GM21576 (cell line): Measurements from ENCODE around the gene DSCAML1.

Source experiments
- ATAC-seq: cut with Tn5 transposase; IDR thresholded peaks from one replicate; pipeline ENCODE4 v1.9.1; 2021; ENCODE audit warnings: mild to moderate bottlenecking, moderate library complexity; ENCODE audit not compliant: unreplicated experiment

Gene DSCAML1

DNA sequence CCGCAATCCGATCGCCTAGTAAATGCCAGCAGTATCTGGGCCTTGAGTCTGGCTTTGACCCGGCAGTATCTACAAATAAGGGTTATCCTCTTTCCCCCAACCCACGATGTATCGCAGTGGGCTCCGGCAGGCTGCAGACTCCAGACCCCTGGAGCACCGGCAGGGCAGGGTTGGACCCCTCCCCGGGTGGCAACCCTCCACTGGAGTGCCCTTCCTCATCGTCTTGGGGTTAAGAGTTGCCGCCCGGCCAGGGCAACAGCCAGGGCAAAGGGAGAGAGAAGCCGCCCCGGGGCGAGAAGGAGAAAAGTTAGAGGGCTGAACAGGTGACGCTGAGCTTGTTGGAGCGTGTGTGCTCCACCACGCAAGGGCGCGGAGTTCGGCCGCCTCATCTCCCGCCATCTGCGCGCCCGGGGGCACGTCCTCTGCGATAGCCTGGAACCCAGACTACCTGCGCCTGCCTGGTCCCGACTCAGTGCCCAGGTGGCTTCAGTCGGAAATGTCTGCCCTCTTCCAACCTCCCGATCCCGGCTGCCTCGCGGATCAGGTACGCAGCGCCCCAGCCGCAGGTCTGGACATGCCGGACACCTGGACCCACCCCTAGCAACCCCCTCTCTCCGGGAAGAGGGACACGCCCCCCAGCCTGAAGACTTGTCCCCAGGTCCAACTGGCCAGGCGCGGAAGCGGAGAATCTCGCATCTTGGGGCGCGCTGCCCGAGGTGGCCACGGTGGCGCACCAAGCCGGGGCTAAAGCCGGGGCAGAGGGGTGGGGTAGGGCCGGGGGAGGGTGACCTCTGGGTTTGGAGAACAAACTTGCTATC lies 1.2 kb downstream of the DSCAML1 start:
- no peak for ATAC-seq

DNA sequence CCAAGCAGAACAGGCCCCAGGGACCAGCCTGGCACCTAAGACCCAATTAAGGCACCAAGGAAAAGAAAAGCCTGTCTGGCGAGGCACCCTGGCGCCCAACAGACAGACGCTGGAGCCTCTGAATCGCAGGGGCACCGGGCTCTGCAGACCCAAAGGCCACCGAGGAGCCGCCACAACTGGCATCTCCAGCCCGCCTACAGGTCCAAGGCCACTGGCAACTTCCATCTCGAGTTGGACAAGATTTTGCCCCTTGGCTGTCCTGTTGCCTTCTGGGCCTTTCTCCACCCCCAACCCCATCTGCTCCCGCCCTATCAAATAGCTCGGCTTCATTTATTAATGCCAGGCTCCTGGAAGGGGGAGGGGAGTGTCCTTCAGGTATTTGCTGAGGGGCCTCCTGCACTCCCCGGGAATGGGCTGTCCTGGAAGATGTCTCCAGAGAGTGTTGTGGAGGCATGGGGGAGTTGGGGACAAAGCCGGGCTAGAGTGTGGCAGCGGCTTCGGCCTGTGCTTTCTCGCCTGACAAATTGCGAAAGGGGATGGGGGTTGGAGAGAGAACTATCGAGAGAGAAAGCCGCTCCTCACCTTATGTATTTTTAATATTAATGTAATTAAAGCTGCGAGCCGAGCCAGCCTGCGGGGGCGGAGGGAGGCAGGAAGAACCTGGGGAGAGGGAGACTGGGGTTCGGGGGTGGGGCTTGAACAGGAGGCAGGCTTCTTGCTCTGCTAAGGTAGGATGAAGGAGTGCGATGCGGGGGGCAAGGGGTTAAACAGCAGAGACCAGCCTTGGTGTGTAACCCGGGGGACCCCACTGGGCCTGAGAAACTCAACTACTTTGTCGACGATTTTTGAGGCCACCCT lies 2.0 kb downstream of the DSCAML1 start:
- no peak for ATAC-seq

DNA sequence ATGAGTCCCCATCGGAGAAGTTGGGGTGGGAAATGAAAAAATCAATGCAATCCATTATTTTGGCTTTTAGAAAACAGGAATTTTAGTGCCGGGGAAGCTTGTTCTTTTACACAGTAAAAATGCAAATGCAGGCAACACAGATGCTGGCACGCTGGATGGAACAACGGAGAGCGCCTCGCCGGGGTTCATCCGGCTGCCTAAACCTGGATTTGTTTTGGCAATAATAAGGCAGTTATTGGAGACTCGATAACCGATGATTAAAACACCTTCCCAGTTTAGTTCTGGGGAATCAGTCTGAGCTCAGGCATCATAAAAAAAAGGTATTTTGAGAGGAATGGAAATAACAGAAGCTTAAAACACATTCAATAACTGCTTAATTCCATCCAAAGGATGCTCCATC lies 2.9 kb downstream of the DSCAML1 start:
- no peak for ATAC-seq

DNA sequence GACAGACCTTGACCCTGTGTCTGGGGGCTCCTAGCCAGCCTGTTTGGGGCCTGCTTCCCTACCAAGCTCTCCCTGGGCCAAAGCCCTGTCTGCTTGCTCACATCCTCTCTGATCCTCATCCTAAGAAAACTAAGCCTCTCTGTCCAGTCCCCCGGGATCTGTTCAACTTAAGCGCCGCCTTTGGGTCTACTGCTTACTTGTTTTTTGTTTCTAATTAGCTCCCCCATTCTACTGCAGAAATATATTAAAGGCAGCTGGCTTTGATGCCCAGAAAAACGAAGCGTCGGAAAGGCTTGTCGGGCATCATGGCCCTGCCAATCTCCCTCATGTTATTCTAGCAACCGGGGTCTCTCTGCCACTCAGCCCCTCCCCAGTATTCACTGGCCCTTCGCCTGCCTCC lies 3.4 kb downstream of the DSCAML1 start:
- no peak for ATAC-seq

DNA sequence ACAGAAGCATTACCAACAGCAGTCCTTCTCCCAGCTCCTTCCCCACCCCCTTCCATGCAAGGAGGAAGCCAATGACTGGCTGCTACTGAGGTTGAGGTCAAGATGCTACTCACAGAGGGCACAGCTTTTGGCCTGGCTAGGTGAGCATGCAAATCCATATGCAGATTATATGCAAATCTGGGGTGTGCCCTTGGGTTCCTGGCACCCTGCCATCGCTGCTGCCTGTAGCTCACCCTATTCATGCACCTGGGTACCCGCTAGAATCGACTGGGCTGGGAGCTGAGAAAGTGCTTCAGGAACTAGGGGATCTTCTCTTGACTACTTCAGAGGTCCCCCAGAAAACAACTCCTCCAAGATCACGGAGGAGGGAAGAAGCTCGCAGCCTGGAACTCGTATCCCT lies 4.0 kb downstream of the DSCAML1 start:
- no peak for ATAC-seq

DNA sequence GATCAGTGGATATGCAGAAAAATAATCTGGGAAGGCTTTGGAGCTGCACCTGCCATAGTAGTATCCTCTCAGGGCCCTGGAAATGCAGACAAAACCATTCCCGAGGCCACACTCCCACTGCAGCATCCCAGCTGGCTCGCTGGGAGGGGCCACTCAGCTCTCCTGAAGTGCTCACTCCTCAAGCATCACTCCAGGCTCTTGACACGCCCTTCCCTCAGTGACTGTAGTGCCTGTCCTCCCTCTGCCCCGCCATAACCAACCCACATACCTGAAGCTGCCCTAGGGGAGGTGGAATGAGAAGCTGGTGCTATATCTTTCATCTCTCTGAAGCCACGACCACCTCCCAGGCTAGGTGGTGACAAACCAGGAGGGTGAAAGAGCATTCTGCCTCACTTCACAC lies 4.8 kb downstream of the DSCAML1 start:
- ATAC-seq: no peak

DNA sequence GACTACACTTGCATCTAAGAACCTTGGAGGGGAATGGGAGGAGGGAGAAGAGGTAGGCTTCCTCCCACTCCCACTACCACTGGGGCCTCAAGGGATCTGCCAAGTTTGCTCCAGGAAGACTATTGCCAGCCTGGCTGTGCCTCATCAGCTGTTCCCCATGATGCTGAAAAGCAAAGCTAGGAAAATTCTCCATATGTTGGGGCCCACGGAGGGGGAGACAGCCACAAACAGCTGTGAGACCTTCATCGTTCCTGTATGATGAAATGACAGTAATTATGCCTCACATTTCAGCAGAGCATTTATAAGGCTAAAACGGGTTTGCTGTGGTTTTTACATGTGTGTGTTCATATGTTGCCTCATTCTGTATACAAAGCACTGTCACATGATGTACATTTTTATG lies 6.7 kb downstream of the DSCAML1 start:
- ATAC-seq: no peak

DNA sequence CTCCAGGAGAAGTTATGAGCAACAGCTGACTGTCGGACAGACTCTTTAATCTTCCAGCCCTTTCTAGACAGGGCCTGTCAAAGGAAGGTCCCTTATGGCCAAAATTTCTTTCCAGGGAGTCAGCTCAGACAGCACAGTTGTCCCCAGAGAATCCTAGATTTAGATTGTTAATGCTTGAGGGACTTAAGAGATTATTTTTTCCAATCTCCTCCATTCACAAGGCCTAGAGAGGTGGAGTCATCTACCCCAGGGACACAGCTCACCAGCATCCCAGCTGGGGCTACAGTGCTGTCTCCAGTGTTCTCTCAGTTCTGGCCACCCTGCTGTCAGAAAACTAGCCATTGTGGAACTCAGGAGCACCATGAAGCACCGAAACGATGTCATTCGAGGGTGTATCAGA lies 7.8 kb downstream of the DSCAML1 start:
- ATAC-seq: no peak

DNA sequence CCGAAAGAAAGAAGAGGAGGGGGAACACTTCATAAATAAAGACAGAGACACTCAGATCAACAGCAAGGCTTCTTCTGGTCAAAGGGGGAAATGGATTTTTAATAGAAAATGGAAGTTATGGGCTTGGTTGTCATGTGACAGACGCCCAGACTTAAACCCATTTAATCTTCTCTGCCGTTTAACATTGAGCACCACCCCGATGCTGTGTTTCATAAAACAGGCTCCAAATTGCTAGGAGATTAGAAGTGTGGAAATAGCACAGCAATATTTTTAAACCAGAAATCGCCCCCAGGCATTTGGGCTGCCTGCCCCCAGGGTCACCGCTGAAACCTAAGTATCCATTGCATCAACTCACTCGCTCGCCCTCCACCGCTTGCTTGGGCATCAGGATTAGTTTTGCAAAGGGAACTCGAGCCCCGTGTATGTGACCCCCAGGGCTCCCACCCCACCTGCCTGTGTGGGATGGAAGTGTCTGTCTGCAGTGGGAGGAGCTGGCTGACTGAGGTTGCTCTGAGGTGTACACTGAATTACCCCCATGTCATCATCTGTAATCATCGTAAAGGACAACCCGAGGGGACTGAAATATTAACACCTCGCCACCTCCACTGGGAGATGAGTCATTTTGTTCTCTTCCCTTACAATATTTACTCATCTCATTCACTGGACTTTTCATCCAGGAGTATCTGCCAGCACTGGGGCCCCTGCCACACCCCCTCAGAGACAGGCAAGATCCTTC lies 10.7 kb downstream of the DSCAML1 start:
- no peak for ATAC-seq

DNA sequence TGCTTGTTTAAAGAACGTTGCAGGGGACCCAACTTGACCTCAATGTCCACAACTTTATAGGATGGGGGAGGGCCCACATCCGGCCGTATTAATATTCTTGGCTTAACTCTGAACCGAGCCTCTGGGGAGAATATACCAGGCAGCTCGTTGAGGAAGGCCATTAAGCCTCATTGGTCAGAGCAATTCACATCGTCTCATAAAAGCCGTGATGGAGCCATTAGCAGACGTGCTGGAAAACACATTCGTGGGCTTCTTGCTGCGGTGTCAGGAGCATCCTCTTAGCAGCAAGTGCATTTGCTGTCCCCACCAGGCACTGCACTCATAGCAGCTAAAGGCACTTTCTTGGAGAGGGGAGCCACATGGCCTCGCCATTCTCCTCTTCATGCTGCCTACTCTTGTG lies 14.9 kb downstream of the DSCAML1 start:
- ATAC-seq: no peak

DNA sequence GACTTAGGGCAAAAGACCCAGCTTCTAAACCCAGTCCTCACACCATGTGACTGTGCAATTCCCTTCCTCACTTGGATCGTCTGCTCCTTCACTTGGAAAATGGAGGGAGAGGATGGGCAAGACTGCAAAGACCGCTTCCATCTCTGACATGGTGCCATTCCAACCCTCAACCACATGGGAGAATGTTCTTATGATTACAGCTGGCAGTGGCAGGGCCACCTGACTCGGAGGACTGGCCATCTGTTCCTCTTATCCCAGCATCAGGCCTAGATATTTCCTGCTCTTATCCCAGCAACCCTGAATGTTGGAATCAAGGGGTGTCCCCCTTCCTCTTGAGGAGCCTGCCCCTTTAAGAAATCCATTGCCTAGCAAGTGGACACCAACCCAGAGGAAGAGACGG lies 15.4 kb downstream of the DSCAML1 start:
- no peak for ATAC-seq

DNA sequence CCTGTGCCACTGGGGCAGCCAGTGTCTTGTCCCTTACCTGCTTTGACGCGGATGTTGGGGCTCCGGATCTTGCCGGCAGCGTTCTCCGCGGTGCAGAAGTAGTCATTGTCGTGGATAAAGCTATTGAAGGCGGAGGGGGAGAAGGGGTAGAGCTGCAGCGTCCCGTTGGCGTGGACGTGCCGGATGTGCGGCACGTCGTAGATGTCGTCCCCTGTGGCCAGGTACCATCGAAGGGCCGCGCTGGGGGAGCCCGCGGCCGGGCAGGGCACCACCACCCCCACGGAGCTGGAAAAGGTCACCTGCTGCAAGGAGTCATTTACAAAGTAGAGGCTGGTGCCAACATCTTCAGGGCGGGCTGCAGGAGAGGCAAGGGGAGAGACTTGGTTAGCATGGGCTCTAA lies 16.6 kb downstream of the DSCAML1 start:
- ATAC-seq: no peak

DNA sequence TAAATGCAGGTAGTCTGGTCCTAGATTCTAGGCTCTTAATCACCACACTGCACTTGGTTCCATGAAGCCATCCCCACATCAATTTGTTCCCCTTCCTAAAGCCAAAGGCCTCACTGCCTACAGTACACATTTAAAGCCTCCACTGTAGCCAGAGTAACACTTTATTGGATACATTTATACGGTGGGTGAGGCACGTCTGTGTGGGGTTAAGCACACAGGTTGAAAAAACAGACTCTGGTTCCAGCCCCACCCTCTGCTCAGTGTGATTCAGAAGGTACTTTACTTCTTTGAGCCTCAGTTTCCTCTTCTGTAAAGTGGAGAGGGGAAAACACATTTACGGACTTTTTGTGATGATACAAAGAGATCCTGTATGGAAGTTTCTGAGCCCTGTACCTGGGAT lies 22.5 kb downstream of the DSCAML1 start:
- ATAC-seq: no peak

DNA sequence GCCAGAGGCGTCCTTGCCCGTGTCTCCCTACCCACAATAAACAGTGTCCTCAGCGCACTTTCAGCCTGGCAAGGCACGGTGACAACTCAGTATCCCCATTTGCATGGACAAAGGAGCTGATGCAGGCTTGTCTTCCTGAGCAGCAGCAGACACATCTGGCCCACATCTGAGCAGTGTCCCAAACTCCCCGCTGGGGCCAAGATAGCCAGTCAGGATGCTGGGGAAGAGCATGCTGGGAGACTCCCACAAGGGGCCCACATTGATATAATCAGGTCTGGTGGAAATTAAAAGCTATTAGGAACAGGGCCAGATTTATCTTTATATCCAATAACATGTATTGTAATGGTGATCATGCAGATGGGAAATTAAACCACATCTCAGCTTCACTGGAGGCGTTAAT lies 24.7 kb downstream of the DSCAML1 start:
- no peak for ATAC-seq

DNA sequence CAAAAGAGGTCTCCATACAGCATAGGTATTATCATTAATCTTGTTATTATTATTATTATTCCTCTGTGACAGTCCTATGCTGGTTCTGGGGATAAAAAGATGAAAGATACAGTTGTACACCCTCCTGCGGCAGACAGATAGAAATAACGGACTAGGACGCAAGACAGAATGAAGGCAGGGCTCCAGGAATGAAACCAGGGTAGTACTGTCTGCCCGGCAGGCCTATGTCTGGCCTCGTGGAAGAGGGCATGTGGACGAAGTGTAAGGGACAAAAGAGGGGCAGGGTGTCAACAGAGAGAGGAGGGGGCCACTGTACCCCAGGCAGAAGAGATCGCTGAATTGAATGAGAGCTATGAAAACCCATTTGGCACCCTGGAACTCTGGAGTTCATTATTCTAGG lies 25.2 kb downstream of the DSCAML1 start:
- ATAC-seq: no peak

DNA sequence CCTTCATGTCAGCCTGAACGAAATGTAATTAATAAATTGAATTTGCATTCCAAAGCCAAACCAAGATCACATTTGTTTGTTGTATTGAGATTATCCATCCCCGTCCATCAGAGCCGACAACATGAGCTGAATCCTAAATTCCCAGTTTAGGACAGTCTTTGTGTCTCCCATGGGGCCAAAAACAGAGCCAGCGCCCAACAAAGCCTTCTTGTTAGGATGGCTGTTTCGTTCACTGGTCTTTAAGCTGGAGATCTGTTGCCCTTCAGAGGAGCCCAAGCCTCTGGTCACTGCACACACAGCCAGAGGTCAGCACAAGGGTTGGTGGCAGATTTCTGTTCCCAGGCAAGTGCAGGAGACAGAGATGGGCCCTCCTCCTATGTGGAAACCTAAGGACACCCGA lies 25.8 kb downstream of the DSCAML1 start:
- no peak for ATAC-seq

DNA sequence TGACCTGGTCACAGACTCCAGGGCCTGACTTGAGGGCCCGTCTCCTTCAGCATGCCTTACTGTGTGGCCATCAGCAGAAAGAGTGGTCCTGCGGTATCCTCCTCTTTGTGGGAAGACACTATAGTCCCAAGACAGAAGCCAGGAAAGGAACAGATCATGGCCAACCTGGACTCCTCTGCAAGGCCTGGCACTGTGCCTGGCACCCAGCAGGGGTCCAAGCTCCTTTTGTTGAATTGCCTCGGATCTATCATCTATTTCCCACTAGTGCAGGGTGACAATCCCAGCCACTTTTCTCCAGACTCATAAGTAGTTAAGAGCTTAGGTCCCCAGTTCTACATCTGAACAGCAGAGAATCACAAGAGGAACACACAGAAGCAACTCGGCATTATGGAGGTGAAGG lies 27.0 kb downstream of the DSCAML1 start:
- ATAC-seq: no peak

DNA sequence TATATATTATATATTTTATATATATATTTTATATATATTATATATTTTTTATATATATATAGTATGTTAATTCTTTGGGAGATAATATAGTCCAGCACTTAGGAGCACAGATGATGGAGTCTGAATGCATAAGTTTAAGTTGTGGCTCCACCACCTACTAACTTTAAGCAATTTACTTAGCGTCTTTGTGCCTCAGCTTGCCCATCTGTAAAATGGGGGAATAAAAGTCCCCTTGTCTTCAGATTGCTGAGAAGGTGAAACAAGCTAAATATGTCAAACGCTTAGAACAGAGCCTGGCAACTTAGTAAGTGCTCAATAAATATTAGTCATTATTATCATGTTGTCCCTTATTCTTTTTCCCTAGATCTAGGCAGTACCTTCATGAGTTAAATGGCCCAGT lies 27.5 kb downstream of the DSCAML1 start:
- no peak for ATAC-seq

DNA sequence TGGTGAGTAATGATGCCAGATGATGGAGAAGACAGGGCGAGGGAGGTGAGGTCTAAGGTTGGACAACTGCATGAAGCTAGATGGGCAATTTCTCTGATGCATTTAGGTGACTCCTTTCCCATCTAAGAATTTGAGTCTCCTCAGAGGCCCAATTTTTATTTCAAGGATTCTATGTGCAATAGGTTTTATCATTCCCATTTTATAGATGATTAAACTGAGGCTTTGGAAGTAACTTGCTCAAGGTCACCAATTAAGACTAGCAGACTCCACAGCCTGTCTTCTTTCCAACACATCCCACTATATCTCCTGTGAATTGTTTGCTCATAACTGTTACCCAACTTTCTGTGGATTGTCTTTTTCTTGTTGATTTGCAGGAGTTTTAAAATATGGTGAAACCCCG lies 28.5 kb downstream of the DSCAML1 start:
- no peak for ATAC-seq

DNA sequence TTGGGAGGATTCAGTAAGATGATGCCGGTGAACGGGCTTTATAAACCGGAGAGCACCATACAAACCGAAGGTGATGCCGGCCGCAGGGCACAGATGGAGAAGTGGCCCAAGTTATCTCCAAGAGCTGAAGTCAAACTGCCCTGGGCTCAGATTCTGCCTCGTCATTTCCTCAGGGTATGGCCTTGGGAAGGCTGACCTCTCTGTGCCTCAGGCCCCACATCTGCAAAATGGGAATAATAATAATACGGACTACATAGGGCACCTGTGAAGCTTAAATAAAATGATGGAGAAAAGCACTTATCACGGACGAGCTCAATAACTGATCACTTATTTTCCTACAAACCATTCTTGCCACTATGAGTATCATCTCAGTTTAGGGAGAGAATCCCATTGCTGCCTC lies 29.9 kb downstream of the DSCAML1 start:
- no peak for ATAC-seq

DNA sequence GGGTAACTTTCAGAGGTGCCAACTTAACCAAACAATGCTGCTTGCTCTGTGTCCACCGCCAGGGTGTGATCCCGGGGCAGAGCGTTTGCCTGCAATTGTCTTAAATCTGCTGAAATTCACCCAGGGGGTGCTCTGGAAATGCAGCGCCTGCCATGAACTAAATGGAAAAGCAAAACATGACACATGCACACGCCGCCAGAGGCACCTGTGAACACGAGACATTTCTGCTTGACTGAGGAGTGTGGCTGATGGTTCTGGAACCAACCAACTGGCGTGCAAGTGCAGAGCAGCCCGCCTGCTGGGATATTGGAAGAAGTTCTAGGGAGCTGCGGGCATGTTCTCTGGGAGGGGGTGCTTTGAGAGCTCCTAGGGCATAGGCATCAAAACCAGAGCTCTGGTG lies 30.4 kb downstream of the DSCAML1 start:
- no peak for ATAC-seq

DNA sequence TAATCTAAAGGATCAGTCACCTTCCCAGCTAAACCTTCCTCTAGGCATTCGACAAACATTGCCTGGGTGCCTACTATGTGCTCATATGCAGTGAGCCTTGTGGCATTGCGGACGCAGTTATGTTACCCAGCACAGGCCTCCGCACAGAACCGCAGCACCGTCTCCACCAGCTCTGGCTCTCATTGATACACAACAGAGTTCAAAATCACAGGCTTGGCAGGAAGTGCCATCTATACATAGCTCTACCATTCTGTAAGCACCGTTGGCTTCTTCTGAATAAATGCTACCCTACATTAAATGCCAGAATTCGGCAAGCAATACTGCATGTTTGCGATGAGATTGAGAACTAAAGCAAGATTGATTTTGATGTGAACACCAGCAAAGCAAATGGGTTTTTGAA lies 31.0 kb downstream of the DSCAML1 start:
- ATAC-seq: no peak
